ENCODE results near the gene VPS13C.
"Not testable (repeated sequence)": the region's sequence is repeated elsewhere in the genome, so short reads cannot be mapped to it uniquely, and the experiment has no call there.

The VPS13C gene

GRCh38 chr15:62069551-62069950 is 9.3 kb upstream of the VPS13C start:
- DNase-seq (ENCODE audit: low spot score): no peak

- no peak for DNase-seq (ENCODE audit: low spot score)
These were observed 8.5 kb upstream of the VPS13C start for GRCh38 chr15:62068810-62069167.

GRCh38 chr15:62068071-62068809 is 8.0 kb upstream of the VPS13C start:
- peak; percentile 36 for DNase-seq (ENCODE audit: low spot score)

- DNase-seq (ENCODE audit: low spot score): peak; percentile 20
These were observed 7.3 kb upstream of the VPS13C start for GRCh38 chr15:62067448-62068044.

- peak; percentile 58 for DNase-seq (ENCODE audit: low spot score)
These were observed 6.6 kb upstream of the VPS13C start, which contains the start of gene C2CD4A for GRCh38 chr15:62066663-62067447. TSS of gene C2CD4A (plus strand) at chr15:62066977. CDS start at chr15:62067614, 637 bp downstream.

GRCh38 chr15:62063825-62064635 is 3.8 kb upstream of the VPS13C start:
- DNase-seq (ENCODE audit: low spot score): no peak

GRCh38 chr15:62060896-62061280 is 641 bp upstream of the VPS13C start:
- DNase-seq (ENCODE audit: low spot score): no peak

- peak; percentile 34 for DNase-seq (ENCODE audit: low spot score)
These were observed 483 bp downstream of the VPS13C start for GRCh38 chr15:62059816-62060112.

- DNase-seq (ENCODE audit: low spot score): no peak
These were observed 985 bp downstream of the VPS13C start for GRCh38 chr15:62059108-62059815.

GRCh38 chr15:62058327-62059028 is 1.8 kb downstream of the VPS13C start:
- no peak for DNase-seq (ENCODE audit: low spot score)

GRCh38 chr15:62057341-62057980 is 2.8 kb downstream of the VPS13C start:
- no peak for DNase-seq (ENCODE audit: low spot score)

GRCh38 chr15:62054979-62055378 is 5.3 kb downstream of the VPS13C start:
- DNase-seq (ENCODE audit: low spot score): no peak

- no peak for DNase-seq (ENCODE audit: low spot score)
These were observed 6.7 kb downstream of the VPS13C start for GRCh38 chr15:62053439-62054085.

- no peak for DNase-seq (ENCODE audit: low spot score)
These were observed 7.5 kb downstream of the VPS13C start for GRCh38 chr15:62052713-62053112.

GRCh38 chr15:62051166-62051565 is 9.1 kb downstream of the VPS13C start:
- DNase-seq (ENCODE audit: low spot score): no peak

- DNase-seq (ENCODE audit: low spot score): no peak
These were observed 10.1 kb downstream of the VPS13C start for GRCh38 chr15:62050115-62050514.

- not testable (repeated sequence) for DNase-seq (ENCODE audit: low spot score)
These were observed 12.0 kb downstream of the VPS13C start for GRCh38 chr15:62048254-62048653.

GRCh38 chr15:62047282-62047827 is 12.9 kb downstream of the VPS13C start:
- no peak for DNase-seq (ENCODE audit: low spot score)

- no peak for DNase-seq (ENCODE audit: low spot score)
These were observed 14.0 kb downstream of the VPS13C start for GRCh38 chr15:62046078-62046743.
